ENCODE results near the gene JUNB.

Gene JUNB

DNA sequence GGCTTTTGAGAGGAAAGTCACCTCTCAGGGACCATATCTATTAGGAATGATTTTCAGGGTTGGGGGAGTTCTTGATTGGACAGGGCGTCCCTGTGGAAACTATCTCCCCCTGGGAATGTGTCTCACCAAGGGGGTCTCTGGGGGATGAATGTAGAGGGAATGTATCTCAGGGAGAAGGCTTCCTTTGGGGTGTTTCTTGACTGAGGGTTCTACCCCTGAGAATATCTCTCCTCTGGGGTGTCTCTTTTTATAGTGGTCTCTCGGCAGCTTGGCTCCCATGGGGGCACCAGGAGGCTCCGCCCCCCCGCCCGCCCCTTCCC is 42.1 kb downstream of the JUNB start:
- no peak overlapping the region for H3K27ac ChIP-seq (ENCODE audit: extremely low read depth, low read depth, low read length)
- H3K4me3 ChIP-seq (ENCODE audit: low read depth, low read length): no peak overlapping the region
- peak; percentile 30; the same call in 1 of the 2 replicates for TF ChIP-seq IKZF3 (tag by site-specific recombination; IDR thresholded peaks at IDR 0.05)
- TF ChIP-seq, protein P1, sequence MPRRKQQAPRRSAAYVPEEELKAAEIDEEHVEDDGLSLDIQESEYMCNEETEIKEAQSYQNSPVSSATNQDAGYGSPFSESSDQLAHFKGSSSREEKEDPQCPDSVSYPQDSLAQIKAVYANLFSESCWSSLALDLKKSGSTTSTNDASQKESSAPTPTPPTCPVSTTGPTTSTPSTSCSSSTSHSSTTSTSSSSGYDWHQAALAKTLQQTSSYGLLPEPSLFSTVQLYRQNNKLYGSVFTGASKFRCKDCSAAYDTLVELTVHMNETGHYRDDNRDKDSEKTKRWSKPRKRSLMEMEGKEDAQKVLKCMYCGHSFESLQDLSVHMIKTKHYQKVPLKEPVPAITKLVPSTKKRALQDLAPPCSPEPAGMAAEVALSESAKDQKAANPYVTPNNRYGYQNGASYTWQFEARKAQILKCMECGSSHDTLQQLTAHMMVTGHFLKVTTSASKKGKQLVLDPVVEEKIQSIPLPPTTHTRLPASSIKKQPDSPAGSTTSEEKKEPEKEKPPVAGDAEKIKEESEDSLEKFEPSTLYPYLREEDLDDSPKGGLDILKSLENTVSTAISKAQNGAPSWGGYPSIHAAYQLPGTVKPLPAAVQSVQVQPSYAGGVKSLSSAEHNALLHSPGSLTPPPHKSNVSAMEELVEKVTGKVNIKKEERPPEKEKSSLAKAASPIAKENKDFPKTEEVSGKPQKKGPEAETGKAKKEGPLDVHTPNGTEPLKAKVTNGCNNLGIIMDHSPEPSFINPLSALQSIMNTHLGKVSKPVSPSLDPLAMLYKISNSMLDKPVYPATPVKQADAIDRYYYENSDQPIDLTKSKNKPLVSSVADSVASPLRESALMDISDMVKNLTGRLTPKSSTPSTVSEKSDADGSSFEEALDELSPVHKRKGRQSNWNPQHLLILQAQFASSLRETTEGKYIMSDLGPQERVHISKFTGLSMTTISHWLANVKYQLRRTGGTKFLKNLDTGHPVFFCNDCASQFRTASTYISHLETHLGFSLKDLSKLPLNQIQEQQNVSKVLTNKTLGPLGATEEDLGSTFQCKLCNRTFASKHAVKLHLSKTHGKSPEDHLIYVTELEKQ (tag by site-specific recombination; IDR thresholded peaks at IDR 0.05; ENCODE audit: borderline replicate concordance): no peak
- no peaks in the 10 kb centered on the region for H3K36me3 ChIP-seq (ENCODE audit: control insufficient read depth in 2 of 2, insufficient read depth in 1 of 2, low read length in 2 of 2)
- 0 out of 2 replicates have a peak, but pooled peaks cover 2% of the 10 kb centered on the region for H3K4me1 ChIP-seq (ENCODE audit: control insufficient read depth, insufficient read depth, low read length)
- CTCF ChIA-PET: interaction anchor here (1.1 to 1.9 kb wide), 3 partner anchors 11 to 20 kb away, joined by 3 to 15 read pairs (median 3); no protein-coding TSS in a partner anchor
- no peaks in the 10 kb centered on the region for H3K9me3 ChIP-seq (ENCODE audit: control insufficient read depth, insufficient read depth, low read depth, low read length)
- POLR2A ChIA-PET: interaction anchor here (1.4 kb wide), 1 partner anchor 48 kb away, joined by 3 read pairs; the partner anchor contains the start of gene DNASE2

DNA sequence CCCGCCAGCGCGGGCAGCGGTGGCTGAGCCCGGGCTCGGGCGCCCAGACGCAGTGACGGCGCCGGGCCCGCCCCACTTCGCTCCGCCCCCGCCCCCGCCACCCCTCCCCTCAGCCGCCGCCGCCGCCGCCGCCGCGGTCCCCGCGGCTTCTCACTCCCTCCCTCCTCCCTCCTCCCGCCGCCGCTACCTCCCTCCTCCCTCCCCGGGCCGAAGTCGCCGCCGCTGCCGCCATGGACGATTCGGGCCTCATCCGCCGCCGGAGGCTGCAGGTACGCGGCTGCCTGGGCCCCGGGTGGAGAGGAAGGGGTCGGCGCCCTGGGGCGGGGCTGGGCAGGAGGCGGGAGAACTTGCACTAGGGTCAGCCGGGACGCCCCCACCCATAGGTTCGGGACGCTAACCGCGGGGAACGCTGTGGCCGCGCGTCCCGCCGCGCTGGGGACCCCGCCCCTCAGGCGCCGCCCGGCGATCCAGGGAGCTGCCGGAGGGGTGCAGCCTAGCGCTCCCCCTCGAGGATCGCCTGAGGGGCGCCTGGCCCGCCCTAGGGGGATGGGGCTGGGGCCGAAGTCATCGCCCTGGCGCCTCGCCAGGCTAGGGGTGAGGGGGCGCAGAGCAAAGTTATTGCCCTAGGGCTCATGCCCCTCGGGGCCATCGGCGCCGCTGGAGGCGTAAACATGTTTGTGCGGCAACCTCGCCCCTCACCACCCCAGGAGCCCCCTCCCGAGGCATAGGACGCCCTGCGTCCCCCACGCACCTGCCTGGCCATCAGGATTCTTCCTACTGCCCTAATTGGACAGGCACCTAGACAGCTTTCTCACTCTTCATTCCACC is 42.7 kb downstream of the JUNB start:
- ChIA-PET POLR2A (interaction anchor here (1.4 to 1.5 kb wide), 2 partner anchors 28 to 47 kb away, joined by 3 to 6 read pairs; partner anchors contain the start of genes DNASE2 and RNASEH2A), CTCF (interaction anchor here (0.6 to 1.9 kb wide), 7 partner anchors 8 to 94 kb away, joined by 3 to 15 read pairs (median 3); no protein-coding TSS in a partner anchor)
- Histone ChIP-seq H3K4me3 (ENCODE audit: low read depth, low read length) (peak overlapping the region; percentile 58), H3K9me3 (ENCODE audit: control insufficient read depth, insufficient read depth, low read depth, low read length) (no peaks in the 10 kb centered on the region), H3K27ac (ENCODE audit: extremely low read depth, low read depth, low read length) (no peak overlapping the region; the same call in 1 of the 2 replicates), H3K4me1 (ENCODE audit: control insufficient read depth, insufficient read depth, low read length) (0 out of 2 replicates have a peak, but pooled peaks cover 2% of the 10 kb centered on the region), H3K36me3 (ENCODE audit: control insufficient read depth in 2 of 2, insufficient read depth in 1 of 2, low read length in 2 of 2) (no peaks in the 10 kb centered on the region)
- TF ChIP-seq RBAK (tag by site-specific recombination; IDR thresholded peaks at IDR 0.05) (no peak), ZNF426 (tag by site-specific recombination; IDR thresholded peaks at IDR 0.05) (no peak), ZNF324 (tag by site-specific recombination; IDR thresholded peaks at IDR 0.05) (no peak), ZNF521 (tag by site-specific recombination; IDR thresholded peaks at IDR 0.05) (no peak), SP7 (tag by site-specific recombination; IDR thresholded peaks at IDR 0.05) (0 out of 2 replicates have a peak, but pooled peaks have one; percentile 33), ZNF677 (tag by site-specific recombination; IDR thresholded peaks at IDR 0.05) (no peak), ZNF174 (tag by site-specific recombination; IDR thresholded peaks at IDR 0.05) (no peak), ZNF112 (tag by site-specific recombination; IDR thresholded peaks at IDR 0.05) (no peak), KLF9 (tag by site-specific recombination; IDR thresholded peaks at IDR 0.05; ENCODE audit: low read depth) (peak; percentile 78), ZNF610 (tag by site-specific recombination; IDR thresholded peaks at IDR 0.05; ENCODE audit: borderline replicate concordance) (0 out of 2 replicates have a peak, but pooled peaks have one; percentile 19), ZBTB20 (tag by site-specific recombination; IDR thresholded peaks at IDR 0.05) (peak; percentile 29; the same call in 1 of the 2 replicates), ZIC2 (tag by site-specific recombination; IDR thresholded peaks at IDR 0.05) (peak; percentile 82; the same call in 1 of the 2 replicates), ZNF600 (tag by site-specific recombination; IDR thresholded peaks at IDR 0.05) (no peak), ZNF16 (tag by site-specific recombination; IDR thresholded peaks at IDR 0.05; ENCODE audit: low read depth) (no peak), SP3 (tag by site-specific recombination; IDR thresholded peaks at IDR 0.05) (peak; percentile 64), ZNF394 (tag by site-specific recombination; IDR thresholded peaks at IDR 0.05; ENCODE audit: borderline replicate concordance) (0 out of 2 replicates have a peak, but pooled peaks have one; percentile 10)
- TF ChIP-seq, protein P2, sequence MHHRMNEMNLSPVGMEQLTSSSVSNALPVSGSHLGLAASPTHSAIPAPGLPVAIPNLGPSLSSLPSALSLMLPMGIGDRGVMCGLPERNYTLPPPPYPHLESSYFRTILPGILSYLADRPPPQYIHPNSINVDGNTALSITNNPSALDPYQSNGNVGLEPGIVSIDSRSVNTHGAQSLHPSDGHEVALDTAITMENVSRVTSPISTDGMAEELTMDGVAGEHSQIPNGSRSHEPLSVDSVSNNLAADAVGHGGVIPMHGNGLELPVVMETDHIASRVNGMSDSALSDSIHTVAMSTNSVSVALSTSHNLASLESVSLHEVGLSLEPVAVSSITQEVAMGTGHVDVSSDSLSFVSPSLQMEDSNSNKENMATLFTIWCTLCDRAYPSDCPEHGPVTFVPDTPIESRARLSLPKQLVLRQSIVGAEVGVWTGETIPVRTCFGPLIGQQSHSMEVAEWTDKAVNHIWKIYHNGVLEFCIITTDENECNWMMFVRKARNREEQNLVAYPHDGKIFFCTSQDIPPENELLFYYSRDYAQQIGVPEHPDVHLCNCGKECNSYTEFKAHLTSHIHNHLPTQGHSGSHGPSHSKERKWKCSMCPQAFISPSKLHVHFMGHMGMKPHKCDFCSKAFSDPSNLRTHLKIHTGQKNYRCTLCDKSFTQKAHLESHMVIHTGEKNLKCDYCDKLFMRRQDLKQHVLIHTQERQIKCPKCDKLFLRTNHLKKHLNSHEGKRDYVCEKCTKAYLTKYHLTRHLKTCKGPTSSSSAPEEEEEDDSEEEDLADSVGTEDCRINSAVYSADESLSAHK (tag by site-specific recombination; IDR thresholded peaks at IDR 0.05): no peak
- TF ChIP-seq, protein P3, sequence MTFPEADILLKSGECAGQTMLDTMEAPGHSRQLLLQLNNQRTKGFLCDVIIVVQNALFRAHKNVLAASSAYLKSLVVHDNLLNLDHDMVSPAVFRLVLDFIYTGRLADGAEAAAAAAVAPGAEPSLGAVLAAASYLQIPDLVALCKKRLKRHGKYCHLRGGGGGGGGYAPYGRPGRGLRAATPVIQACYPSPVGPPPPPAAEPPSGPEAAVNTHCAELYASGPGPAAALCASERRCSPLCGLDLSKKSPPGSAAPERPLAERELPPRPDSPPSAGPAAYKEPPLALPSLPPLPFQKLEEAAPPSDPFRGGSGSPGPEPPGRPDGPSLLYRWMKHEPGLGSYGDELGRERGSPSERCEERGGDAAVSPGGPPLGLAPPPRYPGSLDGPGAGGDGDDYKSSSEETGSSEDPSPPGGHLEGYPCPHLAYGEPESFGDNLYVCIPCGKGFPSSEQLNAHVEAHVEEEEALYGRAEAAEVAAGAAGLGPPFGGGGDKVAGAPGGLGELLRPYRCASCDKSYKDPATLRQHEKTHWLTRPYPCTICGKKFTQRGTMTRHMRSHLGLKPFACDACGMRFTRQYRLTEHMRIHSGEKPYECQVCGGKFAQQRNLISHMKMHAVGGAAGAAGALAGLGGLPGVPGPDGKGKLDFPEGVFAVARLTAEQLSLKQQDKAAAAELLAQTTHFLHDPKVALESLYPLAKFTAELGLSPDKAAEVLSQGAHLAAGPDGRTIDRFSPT (tag by site-specific recombination; IDR thresholded peaks at IDR 0.05): peak; percentile 70; the same call in 1 of the 2 replicates
- TF ChIP-seq, protein P4, sequence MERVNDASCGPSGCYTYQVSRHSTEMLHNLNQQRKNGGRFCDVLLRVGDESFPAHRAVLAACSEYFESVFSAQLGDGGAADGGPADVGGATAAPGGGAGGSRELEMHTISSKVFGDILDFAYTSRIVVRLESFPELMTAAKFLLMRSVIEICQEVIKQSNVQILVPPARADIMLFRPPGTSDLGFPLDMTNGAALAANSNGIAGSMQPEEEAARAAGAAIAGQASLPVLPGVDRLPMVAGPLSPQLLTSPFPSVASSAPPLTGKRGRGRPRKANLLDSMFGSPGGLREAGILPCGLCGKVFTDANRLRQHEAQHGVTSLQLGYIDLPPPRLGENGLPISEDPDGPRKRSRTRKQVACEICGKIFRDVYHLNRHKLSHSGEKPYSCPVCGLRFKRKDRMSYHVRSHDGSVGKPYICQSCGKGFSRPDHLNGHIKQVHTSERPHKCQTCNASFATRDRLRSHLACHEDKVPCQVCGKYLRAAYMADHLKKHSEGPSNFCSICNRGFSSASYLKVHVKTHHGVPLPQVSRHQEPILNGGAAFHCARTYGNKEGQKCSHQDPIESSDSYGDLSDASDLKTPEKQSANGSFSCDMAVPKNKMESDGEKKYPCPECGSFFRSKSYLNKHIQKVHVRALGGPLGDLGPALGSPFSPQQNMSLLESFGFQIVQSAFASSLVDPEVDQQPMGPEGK (tag by site-specific recombination; IDR thresholded peaks at IDR 0.05): peak; percentile 76

Data from HEK293 (cell line).